EL (cell line): Measurements from ENCODE around the gene TIMM13.
"Not testable (repeated sequence)": the region's sequence is repeated elsewhere in the genome, so short reads cannot be mapped to it uniquely, and the experiment has no call there.

Experiments
- DNase-seq: peaks from one replicate; pipeline ENCODE4 v3.0.0-alpha.2; 2016

Gene TIMM13

DNA sequence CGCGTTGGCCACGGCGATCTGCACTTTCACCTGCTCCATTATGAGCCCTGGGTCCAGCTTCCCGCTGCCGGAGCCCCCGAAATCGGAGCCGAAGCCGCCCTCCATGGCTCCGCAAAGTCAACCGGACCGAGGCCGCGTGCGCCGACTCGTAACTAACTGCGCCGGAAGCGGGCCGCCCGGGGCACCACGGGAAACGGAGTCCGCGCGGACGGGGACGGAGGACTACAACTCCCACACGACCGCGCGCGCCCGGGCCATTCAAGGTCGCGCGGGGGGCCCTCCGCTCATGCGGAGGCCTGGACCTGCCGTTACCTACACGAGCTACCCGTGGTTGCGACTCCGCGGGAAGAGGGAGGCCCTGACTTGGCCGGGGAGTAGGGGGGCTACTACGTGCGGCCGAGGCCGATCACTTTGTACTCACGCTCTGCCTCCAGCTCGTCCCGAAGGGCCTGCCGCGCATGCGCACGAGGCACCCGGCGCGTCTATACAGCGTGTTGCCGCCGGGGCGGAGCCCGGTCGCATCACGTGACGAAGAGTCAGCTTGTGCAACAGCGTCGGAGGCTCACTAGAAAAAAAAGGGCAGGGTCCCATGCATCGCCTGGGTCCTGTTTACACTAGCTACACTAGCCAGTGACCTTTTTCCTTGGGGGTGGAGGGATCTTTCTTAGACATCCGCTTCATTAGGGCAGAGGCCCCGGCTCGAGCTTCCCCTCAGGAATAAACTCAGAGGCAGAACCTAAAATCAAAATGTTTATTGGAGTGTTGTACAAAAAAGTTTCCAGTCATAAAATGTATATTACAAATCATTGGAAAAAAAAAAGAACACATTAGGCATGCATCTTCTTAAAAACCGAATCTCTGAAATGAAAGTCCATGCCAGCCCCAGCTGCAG is at the start of gene TIMM13:
Gene TIMM13, minus strand, starts transcription at position 158 of the 892 bp plus-strand sequence. Its CDS starts 53 bp downstream, at position 105.
- DNase-seq, result peak; percentile 94

DNA sequence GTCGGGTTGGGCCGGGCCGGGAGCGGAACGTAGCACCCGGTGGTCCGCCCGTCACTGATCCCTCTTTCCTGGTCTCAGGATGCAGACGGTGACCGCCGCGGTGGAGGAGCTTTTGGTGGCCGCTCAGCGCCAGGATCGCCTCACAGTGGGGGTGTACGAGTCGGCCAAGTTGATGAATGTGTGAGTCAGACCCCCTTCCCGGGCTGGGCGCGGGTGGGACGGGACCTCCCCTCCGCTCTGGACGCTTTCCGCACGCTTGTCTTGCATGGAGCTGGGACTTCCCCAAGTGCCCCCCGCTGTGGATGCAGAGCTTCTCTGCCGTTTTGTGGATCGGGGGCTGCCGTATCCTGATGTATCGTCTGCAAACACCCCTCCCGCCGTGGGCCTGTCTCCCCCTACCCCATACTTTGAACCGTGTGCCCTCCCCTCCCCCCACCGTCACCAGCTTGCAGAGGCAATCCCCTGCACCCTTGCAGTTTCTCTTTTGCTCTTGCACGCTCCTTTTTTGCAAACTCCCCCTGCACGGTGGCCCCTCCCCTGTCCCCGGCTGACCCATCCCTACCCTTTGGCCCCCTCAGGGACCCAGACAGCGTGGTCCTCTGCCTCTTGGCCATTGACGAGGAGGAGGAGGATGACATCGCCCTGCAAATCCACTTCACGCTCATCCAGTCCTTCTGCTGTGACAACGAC is 49.2 kb upstream of the TIMM13 start:
- DNase-seq, result peak; percentile 64

DNA sequence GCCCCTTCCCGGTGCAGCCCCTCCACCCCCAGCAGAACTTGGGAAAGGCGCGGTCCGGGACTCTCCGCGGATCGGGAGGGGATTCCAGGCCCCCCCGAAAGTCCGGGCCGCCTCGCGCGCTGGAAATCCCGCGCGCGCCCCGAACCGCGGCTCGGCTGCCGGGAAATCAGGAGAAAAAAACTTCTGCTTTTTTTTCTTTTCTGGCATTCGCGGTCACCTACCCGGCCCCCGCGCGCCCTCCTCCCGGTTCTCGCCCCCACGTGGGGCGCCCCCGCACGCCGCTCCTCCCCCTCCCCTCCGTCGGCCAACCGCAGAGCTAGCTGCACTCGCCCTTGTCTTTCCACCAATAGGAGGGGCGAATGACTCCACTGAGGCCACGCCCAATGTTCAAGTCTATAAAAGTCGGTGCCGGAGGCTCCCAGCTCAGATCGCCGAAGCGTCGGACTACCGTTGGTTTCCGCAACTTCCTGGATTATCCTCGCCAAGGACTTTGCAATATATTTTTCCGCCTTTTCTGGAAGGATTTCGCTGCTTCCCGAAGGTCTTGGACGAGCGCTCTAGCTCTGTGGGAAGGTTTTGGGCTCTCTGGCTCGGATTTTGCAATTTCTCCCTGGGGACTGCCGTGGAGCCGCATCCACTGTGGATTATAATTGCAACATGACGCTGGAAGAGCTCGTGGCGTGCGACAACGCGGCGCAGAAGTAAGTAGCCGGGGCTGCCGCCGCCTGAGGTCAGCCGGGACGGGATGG is 48.5 kb upstream of the TIMM13 start, which contains the start of gene GADD45B:
Gene GADD45B, plus strand, starts transcription at position 426 of the 749 bp plus-strand sequence. Its CDS starts 232 bp downstream, at position 658.
- peak; percentile 98 for DNase-seq

DNA sequence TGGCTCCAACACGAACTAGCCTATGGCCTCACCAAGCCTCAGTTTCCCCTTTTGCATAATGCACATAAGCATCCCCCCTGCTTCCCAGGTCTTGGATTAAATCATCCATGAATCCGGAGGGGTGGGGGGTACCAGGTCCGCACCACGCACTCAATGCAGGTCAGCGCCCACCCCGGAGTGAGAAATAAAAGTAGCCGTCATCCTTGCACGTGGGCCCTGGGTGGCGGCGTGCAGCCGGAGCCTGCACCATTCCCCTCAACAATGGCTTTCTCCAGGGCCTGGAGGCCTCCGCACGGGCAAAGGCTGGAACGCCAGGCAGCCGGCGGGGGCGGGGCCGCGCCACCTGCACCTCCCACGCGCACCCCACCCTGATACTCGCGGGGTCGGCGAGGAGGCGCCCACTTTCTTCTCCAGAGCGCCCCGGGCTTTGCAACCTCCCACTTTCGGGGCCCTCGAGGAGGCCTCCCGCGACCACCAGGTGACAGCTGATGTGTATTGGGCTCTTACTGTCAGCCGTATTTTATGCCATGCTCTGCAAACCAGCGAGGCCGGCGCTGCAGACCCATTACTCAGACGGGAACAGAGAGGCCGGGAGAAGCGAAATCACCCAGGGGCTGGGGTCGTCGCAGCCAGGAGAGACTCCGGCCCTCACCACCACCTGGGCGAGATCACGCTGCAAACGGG is 47.8 kb upstream of the TIMM13 start:
- DNase-seq, result peak; percentile 77

DNA sequence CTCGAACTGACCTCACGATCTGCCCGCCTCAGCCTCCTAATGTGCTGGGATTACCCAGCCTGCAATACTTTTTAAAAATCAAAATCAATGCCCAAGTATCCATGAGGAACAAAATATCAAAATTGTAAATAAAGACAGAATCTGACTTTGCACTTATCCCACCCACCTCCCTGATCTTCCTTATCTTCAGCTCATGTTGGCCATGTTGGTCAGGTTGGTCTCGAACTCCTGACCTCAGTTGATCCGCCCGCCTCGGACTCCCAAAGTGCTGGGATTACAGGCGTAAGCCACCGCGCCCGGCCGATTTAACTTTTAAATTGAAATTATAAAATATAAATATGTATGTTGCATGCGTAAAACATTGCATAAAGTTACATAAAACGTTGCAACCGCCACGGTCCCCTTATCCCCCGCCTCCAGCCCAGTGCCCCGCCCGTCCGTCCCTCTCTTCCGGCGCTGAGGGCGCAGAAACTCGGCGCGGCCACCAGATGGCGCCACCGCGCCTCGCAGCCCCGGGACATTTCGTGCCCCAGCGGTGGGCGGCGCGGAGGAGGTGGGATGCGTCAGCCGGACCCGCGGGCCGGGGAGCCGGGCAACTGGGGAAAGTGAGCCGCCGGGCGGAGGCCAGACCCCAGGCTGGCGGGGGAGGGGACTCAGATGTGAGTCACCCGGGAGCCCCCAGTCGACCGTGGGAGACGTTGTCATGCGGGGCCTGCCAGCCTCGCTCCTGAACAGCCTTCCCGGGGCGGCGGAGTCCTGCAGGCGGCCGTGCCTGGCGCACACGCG is 47.0 kb upstream of the TIMM13 start:
- peak; percentile 92 for DNase-seq

DNA sequence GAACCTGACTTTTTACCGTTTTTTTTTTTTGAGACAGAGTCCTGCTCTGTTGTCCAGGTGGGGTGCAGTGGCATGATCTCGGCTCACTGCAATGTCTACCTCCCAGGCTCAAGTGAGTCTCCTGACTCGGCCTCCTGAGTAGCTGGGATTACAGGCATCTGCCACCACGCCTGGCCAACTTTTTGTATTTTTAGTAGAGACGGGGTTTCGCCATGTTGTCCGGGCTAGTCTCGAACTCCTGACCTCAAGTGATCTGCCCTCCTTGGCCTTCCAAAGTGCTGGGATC is 42.5 kb upstream of the TIMM13 start:
- DNase-seq, result not testable (repeated sequence)

- peak; percentile 80 for DNase-seq
These were observed 41.9 kb upstream of the TIMM13 start for GRCh38 chr19:2469102-2469914.

DNA sequence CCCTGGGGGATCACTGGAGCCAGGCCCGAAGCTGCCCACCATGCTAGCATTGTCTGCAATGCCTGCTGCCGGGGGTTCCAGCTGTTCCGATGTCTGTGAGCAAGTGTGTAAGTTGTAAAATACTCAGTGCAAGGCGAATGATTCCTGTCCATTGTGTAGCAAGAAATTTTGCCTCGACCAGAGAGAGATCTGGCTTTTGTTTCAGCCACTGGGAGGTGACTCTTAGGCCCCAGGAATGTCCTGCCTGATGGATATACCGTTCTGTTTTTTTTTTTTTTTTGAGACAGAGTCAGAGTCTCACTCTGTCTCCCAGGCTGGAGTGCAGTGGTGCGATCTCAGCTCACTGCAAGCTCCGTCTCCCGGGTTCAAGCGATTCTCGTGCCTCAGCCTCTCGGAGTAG is 41.2 kb upstream of the TIMM13 start:
- DNase-seq, result no peak

DNA sequence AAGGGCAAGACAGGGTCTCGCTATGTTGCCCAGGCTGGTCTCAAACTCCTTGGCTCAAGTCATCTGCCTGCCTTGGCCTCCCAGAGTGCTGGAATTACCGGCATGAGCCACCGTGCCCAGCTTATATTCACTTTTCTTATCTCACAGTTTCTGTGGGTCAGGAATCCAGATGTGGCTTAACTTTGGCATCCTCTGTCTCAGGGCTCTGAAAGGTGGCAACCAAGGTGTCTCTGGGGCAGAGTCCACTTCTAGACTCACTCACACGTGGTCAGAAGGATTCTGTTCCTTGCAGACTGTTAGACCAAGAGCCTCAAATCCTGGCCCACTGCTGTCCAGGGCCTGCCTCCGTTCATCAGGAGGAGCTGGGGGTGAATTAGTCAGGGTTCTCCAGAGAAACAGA is 37.0 kb upstream of the TIMM13 start:
- no peak for DNase-seq

- DNase-seq, result not testable (repeated sequence)
These were observed 36.3 kb upstream of the TIMM13 start for GRCh38 chr19:2463694-2464093.

DNA sequence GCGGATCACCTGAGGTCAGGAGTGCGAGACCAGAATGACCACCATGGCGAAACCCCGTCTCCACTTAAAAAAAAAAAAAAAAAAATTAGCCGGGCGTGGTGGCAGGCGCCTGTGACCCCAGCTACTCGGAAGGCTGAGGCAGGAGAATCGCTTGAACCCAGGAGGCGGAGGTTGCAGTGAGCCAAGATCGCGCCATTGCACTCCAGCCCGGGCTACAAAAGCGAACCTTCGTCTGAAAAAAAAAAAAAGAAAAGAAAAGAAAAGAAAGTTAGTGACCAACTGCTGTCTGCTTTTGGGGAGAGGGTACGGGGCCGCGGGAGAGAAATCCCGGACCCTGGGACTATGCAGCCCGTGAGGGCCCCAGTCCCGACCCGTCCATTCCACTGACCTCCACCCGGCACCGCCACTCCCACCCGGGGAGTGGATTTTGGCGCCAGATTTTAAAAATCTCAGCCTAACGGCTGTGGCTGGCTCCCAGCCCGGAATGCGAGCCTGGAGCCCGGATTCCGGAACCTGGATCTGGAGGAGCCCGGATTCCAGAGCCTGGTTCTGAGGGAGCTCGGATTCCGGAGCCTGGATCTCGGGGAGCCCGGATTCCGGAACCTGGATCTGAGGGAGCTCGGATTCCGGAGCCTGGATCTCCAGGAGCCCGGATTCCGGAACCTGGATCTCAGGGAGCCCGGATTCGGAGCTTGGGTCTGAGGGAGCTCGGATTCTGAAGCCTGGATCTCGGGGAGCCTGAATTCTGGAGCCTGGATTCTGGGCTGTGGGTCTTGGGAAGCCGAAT is 35.4 kb upstream of the TIMM13 start:
- peak; percentile 98 for DNase-seq

GRCh38 chr19:2461751-2462634 is 34.6 kb upstream of the TIMM13 start:
- DNase-seq, result peak; percentile 86

DNA sequence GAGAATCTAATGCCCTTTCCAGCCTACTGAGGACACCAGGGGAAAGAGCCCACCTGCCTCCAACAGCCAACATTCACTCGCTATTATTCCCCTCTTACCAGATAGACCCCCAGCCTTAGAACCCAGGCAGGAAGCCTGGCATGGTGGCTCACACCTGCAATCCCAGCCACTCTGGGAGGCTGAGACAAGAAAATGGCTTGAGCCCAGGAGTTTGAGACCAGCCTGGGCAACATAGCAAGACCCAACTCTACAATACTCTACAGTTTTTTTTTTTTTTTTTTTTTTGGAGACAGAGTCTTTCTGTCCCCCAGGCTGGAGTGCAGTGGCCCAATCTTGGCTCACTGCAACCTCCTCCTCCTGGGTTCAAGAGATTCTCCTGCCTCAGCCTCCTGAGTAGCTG is 32.9 kb upstream of the TIMM13 start:
- no peak for DNase-seq

GRCh38 chr19:2458776-2459175 is 31.4 kb upstream of the TIMM13 start:
- not testable (repeated sequence) for DNase-seq

DNA sequence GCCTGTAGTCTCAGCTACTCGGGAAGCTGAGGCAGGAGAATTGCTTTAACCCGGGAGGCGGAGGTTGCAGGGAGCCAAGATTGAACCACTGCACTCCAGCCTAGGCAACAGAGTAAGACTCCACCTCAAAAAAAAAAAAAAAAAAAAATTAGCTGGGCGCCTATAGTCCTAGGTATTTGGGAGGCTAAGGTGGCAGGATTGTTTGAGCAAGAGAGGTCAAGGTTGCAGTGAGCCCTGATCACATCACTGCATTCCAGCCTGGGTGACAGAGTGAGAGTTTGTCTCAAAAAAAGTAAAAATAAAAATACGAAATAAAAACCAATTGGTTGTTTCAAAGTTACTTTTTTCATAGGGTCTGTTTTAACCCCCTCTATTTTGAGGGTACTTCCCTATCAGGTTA is 30.7 kb upstream of the TIMM13 start:
- no peak for DNase-seq

DNA sequence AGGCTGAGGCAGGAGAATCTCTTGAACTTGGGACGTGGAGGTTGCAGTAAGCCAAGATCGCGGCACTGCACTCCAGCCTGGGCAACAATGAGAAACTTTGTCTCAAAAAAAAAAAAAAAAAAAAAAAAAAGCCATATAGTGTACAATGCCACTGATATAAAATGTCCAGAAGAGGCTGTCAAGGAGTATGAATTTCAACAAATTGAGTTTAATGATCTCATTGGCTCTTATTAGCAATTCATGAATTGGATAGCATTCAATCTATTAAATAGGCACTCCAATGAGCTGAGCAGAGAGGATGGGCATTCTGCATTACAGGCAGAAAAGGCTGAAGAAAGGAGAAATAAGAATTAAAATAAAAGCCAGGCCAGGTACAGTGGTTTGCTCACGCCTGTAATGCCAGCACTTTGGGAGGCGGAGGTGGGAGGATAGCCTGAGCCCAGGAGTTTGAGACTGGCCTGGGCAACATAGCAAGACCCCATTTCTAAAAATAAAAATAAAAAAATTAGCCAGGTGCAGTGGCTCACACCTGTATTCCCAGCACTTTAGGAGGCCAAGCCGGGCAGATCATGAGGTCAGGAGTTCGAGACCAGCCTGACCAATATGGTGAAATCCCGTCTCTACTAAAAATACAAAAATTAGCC is 30.1 kb upstream of the TIMM13 start:
- DNase-seq, result no peak

DNA sequence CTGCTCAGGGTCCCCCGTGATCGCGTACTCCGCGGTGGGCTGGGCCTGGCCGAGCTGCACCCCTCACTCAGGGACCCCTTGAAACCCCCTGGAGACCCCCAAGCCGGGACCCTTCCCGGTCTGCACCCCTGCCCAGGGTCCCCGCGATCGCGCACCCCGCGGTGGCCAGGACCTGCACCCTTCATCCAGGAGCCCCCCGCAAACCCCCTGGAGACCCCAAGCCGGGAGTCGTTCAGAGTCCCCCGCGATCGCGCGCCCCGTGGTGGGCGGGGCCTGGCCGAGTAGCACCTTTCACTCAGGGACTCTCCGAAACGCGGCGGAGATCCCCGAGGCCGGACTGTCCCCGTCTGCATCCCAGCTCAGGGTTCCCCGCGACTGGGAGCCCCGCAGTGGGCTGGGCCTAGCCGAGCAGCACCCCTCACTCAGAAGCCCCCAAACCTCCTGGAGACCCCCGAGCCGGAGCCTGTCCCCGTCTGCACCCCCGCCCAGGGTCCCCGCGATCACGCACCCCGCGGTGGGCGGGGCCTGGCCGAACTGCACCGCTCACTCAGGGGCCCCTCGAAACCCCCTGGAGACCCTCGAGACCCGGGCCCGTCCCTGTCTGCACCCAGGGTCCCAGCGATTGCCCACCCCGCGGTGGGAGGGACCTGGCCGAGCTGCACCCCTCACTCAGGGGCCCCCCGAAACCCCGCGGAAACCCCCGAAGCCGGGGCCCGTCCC is 28.6 kb upstream of the TIMM13 start:
- DNase-seq, result peak; percentile 28
